Stimulated activated naive CD4-positive, alpha-beta T cell treated with Interleukin-2 at 50 U/mL for 16 hours (primary cell): ENCODE measurements around the gene TAPBP.
A peak's percentile ranks its signal among the peaks of the same experiment; 100 is the strongest.
"Not testable (repeated sequence)": the region's sequence is repeated elsewhere in the genome, so short reads cannot be mapped to it uniquely, and the experiment has no call there.

ENCODE experiments used
- DNase-seq: peaks from one replicate; lab custom pipeline; 2025; lab: John Stamatoyannopoulos, UW

Gene TAPBP

DNA sequence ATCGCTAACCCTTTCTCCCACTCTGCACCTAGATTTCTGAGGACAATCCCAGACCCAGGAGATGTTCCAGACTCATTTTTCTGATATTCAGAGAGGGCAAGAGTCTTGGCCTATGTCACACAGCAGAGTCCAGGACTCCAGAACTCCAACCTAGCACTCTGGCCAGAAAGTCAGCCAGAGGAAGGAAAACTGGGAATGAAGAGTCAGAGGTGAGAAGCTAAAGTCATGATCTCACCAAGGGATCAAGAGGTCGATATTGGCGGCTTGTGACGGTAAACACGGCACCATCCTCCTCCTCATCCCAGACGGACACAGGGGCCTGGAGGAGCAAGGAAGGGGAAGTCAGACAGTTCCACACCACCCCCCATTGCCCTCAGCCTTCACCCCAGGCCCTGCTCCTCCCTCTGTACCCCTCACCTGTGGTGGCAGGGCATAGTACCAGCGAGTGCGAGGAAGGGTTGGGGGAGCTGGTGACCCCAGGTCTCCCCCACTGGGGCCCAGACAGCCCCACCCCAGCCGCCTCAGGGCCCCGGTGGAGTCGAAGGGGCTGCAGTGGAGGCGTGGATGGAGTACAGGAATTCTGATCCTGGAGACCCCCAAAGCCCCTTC lies 17.0 kb downstream of the TAPBP start:
- no peak for DNase-seq

DNA sequence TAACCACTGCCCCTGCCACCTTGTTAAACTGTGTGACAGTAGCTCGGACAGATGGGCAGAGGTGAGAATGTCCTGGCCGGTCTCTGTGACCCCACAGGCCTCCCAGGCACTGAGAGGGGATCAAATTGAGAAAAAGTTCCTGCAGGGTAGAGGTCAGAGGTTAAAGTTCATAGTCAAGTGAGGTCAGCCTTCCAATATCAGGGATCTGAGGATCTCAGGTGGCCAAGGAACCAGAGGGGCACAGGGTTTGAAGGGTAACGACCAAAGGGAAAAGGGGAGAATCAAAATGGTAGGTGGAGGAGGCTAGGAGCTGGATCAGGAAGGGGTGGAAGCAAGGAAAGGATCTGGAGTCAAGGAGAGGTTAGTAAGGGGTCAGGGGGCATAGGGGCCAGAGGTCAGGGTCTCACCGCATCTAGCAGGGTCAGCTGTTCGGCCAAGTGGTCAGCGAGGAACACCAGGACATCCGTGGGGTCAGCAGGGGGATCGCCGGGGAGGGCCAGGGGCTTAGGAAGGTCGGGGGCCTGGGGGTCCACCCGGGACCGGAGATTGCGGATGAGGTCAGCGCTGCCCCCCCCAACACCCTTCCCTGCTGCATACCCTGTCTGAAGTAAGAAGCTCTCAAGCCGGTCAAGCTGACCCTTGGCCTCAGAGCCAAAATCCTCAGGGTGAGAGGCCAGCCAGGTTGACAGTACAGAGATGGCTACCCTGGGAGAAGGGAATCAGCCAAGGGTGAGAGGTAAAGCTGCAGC lies 18.1 kb downstream of the TAPBP start:
- DNase-seq, result no peak

DNA sequence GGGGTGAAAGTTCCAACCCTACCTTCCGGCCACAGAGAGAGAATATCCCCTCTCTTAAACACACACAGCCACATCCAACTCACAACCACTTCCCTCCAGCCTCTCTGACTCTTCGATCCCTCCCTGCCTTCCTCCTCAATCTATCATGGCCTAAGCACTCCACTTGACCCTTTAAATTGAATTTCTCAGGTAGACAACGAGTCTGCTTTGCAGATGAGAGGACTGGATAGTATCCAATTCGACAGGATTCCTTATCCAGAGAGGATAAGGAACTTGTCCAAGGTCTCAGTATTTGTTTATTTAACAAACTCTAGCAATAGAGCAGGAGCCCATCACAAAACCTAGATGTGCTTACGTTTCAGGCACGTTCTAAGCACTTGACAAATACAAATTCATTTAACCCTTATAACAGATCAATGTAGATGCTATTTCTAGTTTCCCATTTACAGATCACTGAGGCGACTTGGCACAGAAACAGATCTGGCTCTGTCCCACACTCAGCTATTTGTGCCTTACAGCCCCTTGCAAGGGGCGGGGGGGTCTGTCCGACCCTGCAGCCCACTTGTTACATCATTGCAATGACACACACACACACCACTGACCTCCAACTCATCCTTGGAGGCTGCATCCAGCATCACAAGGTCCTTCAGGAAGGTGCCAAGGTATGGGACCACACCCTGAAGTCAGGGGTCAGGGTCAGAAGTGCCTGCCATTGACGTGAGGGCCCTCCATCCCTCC lies 19.6 kb downstream of the TAPBP start:
- no peak for DNase-seq

DNA sequence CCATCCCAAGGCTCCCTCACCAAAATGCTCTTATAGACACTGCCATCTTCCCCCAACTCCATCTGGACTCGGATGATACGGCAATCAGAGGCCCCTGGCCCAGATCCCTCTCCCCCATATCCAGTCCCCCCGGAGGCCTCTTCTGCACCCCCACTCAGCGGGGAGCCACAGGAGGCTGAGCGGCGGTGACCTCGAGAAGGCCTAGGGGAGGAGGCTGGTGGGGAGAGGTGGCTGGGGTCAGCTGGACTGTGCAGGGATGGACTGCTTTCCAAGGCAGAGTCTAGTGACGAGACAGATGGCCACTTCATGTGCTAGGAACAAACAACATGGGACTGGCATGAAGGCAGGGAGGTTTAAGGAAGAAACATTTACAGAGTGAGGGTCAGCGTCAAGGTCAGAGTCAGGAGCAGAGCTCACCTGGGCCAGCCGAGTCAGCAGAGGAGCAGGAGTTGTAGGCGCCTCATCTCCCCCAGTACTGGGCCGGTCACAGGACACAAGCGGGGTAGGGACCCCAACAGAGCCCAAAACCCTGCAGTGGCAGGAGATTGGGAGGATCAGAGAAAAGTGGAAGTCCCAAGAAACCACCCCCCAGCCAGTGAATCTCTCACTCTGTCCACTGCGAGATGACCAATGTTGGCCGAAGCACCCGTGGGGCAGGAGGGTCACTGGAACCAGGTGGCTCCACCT lies 20.7 kb downstream of the TAPBP start:
- DNase-seq, result no peak

DNA sequence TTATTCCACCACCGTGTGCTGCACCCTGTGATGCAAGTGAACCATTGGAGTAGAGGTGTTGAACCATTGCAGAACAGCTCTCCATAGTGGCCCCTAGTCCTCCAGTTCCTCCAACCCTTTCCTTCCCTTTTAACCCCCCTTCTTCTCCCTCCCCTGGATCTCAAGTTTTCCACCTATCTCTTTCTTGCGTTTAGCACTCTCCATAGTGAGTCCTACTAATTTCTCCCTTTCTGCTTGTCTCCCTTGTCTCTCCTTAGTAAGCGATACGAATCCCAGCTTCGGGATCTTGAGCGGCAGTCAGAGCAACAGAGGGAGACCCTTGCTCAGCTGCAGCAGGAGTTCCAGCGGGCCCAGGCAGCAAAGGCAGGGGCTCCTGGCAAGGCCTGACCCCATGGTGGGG lies 23.4 kb downstream of the TAPBP start:
- DNase-seq, result no peak

DNA sequence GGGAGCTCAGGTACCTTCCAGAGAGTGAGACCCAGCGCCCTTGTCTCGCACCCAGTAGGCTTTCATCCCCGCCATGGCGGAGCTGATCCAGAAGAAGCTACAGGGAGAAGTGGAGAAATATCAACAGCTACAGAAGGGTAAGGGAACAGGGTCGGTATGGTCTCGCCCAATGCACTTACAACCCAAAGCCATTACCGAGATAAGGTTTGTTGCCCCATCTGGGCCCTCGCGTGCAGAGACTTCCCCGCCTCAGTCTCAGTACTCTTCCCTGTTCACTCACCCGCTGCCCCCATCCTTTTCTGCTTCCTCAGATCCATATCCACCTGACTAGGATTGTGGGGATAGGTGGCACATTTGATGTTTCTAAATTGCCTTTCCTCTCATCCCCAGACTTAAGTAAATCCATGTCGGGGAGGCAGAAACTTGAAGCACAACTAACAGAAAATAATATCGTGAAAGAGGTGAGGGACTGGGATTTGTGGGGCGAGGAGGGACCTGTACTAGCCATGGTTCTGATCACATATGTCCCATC lies 24.0 kb downstream of the TAPBP start:
- DNase-seq, result no peak

DNA sequence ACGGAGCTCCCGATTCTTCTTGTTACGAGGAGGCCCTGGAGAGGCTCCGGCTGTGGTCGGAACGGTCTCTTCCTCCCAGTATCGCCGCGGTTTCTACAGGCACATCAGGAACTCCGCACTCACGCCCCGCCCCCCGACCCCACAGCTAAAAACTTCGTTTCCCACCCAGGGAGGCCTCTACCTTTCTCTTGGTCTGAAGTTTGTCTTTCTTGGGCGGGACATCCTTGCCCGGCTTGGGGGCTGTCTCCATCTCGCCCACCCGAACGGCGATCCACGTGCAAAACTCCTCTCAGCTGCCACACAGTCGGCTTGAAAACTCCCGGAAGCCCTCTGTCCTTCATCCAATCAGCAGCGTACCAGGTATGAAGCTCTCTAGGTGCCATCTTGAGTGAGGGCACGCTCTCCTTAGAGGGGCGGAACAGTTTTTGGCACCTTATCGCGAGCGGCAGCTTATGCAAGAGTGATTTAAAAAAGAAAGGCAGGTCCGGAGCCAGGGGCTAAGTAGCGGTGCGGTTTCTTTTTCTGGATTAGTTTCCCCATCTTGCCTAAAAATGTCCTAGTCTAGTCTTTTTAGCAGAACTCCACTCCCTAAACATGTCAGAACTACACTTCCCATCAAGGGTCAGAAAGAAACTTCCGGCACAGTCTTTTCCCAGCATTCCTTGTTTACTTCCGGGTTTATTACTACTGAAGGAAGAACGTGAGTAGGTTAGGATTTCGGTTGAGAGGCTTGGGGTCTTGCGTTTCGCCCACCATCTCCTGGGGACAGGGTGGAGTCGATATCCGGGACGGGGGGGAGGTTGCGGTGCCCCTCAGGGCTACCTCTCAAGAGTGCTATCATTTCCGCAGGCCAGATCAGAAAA lies 24.7 kb downstream of the TAPBP start, which contains the start of the genes PFDN6 and WDR46:
Gene PFDN6, plus strand, starts transcription at position 681 of the 863 bp plus-strand sequence. CDS start 256 bp downstream, outside the sequence.
Gene WDR46, minus strand, starts transcription at position 319 of the 863 bp plus-strand sequence. Its CDS starts 69 bp downstream, at position 250.
- DNase-seq, result peak; percentile 84

DNA sequence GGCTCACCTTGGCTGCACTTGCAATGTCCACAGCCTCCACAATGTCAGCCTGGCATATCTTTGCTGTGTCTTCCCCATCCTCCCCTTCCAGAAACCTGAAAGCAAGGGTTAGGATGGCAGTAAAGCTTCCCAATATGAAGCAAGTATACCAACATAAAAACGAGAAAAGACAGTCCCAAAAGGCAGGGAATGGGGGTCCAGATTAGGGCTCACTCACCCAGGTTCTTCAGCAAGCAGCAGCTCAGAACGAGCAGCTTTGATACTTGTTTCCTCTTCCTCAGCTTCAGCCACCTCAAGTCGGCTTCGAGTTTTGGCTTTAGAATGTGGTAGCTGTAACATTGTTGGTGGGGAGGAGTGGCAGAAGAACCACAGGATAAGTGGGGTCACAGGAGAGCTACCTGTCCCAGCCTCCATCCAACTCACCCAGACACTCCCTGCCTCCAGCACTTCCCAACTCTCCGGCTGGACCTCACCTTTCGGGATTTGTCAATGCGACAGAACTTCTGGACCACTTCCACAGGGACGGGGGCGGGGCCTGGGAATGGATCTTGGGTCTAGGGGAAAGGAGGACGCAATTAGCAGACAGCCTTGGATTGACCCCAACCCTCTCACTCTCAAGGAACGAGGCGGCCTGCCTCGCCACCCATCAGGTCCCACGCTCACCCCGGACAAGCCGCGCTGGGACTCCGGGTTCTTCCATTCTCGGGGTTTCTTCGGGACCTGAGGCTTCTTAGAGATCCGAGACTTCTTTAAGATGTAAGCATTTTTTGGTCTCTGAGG lies 25.5 kb downstream of the TAPBP start:
- no peak for DNase-seq

DNA sequence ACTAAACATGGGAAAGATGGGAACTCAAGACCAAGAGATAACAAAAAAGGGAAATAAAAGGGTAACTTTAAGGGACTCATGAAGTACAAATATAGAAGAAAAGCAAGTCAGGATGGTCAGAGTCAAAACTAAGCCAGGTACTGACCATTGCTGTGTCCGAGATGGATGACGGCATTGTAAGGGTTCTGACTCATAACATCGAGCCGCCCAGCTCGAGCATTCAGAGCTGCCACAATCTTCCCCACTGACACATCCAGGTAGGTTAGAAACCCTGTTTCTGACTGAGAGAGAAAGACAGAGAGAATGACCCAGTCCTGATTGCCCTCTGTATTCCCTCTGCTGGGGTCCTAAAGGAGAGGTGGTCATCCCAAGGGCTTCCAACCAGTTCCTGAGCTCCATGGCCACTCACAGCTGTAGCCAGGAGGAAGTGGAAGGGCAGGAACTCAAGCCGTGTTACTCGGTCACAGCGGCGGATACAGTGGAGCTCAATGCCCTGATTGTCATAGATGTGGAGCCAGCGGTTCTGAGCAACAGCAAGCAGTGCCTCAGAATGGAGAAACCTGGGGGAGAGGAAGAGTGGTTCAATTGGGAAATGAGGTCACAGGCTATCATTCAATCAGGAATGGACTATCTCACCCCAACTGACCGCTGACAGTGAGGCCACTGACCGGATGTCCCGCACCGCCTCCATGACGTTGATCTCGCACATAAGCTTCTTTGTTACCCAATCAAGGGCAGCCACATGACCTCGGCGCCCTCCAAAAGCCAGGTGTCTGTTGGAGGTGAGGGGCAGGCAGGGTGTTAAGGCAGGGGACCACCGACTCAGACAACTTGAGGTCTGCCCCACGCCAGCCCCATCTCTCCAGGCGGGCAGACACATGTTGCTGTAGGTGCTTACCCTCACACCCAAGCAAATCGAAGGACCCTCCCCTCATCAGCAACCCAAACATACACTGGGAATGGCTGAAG lies 26.6 kb downstream of the TAPBP start:
- DNase-seq, result no peak

DNA sequence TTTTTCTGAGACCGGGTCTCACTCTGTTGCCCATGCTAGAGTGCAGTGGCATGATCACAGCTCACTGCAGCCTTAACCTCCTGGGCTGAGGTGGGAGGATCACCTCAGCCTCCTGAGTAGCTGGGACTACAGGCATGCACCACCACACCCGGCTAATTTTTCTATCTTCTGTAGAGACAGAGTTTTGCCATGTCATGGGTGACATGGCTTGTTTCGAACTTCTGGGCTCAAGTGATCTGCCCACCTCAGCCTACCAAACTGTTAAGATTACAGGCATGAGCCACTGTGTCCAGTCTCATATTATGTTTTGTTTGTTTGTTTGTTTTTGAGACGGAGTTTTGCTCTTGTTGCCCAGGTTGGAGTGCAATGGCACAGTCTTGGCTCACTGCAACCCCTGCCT lies 28.7 kb downstream of the TAPBP start:
- not testable (repeated sequence) for DNase-seq

DNA sequence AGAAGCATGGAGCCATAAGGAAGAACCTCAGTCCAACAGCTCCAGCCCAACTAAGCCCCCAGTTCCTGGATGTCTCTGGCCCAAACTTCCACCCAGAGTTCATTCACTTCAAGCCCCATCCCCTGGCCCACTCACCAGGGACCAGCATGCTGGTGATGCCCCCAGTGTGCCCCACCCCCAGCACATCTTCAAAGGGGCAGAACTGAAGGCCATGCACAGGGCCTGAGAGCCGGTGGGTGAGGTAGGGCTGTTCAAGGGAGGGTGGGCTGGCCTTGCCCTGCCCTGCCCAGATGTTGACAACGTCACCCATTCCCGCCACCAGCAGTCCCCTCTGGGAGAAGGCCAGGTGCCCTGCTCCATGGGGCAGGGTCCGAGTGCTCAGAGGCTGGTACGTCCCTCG lies 33.3 kb downstream of the TAPBP start:
- DNase-seq, result no peak

DNA sequence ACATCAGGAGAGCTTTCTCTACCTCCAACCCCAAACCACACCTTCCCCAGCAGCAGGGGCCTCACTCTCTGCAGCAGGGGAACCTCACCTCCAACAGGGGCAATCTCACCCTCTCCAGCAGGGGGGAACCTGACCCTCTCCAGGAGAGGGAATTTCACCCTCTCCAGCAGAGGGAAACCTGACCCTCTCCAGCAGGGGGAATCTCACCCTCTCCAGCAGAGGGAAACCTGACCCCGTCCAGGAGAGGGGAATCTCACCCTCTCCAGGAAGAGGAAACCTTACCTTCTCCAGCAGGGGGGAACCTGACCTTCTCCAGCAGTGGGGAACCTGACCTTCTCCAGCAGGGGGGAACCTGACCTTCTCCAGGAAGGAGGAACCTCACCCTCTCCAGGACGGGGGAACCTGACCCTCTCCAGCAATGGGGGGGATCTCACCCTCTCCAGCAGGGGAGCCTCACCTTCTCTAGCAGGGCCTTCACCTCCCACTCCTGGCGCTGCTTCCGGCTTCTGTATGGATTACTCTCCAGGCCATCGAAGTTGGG lies 33.8 kb downstream of the TAPBP start:
- no peak for DNase-seq

DNA sequence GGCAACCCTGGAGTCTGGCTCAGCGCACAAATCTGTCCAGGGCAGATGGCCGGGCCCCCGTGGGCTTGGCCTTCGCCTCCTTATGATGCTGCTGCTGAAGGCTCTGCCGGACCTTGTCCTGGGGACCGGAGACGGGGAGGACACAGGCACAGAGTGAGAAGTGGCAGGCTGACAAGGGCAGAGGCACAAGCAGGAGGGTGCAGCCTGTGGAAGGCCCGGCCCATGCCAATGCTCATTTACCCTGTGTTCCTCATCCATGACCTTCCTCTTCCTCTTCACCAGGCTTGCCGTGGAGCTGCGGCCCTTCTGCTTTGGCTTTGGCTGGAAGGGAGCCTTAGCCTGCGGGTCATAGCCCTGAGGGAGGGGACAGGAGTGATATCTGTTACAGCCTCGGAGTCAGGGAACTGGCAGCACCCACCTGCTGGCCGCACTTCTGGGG lies 34.6 kb downstream of the TAPBP start:
- no peak for DNase-seq

DNA sequence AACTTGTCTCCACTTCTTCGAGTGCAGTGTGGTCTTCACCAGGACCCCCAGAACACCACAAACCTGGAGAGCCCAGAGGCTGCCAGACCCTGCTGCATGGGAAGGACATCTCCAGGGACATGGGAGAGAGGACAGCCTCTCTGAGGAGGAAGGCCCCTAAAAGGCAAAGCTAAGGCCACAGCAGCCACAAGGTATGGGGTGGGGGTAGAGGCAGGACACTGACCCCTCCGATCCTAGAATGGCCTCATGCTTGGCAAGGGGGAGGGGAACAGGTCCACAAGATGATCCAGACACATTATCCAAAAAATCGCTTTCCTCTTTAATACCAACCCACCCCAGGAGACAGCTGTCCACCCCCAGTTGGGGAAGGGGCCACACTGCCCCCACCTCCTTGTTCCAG lies 35.1 kb downstream of the TAPBP start:
- no peak for DNase-seq

DNA sequence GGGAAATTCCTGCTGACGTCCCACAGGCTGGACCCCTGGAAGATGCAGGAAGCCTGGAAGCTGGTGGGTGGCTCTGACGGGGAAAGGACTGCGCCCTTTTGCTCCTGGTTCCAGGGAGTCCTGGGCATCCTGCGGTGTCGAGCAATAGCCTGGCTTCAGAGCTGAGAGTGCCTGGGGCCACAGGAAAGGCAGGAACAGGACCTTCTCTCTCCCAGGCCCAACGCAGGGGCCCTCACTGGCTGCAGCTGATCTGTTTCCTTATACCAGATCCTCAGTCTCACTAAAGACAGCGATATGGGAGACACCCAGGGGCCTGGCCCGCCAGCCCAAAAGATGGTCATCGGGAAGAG lies 35.5 kb downstream of the TAPBP start:
- no peak for DNase-seq

DNA sequence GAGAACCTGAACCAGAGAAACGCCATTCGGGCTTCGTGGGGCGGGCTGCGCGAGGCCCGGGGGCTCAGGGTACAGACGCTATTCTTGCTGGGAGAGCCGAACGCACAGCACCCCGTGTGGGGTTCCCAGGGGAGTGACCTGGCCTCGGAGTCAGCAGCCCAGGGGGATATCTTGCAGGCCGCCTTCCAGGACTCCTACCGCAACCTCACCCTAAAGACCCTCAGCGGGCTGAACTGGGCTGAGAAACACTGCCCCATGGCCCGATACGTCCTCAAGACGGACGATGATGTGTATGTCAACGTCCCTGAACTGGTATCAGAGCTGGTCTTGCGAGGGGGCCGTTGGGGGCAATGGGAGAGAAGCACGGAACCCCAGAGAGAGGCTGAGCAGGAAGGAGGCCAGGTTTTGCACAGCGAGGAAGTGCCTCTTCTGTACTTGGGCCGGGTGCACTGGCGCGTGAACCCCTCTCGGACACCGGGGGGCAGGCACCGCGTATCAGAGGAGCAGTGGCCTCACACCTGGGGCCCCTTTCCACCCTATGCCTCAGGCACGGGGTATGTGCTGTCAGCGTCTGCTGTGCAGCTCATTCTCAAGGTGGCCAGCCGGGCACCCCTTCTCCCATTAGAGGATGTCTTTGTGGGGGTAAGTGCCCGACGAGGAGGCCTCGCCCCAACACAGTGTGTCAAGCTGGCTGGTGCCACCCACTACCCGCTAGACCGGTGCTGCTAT lies 36.1 kb downstream of the TAPBP start:
- DNase-seq, result peak; percentile 24

DNA sequence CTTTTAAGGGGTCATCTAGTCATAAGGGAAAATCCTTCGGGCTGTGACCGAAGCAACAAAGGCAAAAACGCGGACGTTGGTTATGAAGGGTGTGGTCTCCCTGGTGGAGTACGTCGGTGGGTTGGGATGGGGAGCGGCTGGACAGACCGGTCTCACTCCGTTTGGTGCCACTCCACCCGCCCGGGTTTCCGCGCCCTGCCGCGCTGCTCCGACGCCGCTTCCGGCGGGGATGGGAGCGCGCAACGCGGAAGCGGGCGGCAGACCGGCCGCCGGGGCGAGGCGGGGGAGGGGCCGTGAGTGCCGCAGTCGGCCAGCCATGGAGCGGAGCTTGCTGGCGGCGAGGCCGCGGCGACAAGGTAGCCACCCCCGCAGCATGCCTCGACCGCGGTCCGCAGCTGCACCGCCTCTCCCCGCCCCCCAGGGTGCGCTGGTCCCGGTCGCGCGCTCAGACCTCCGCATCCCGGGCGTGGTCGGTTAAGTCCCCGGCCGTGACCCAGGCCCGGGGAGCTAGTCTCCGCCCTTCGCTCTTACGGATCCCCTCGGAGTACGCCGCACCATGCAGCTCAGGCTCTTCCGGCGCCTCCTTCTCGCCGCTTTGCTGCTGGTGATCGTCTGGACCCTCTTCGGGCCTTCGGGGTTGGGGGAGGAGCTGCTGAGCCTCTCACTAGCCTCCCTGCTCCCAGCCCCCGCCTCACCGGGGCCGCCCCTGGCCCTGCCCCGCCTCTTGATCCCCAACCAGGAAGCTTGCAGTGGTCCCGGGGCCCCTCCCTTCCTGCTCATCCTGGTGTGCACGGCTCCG lies 36.8 kb downstream of the TAPBP start, which contains the start of gene B3GALT4:
Gene B3GALT4, plus strand, starts transcription at position 260 of the 799 bp plus-strand sequence. Its CDS starts 297 bp downstream, at position 557.
- peak; percentile 72 for DNase-seq
